SK-N-MC (cell line): ENCODE data around the gene PNMA1.

Experiments
- EZH2 ChIP-seq: fragments of 200-600 bp; sonication (generic); IDR thresholded peaks from one replicate; pipeline ENCODE4 v1.6.1; 2017; ENCODE audit warnings: antibody characterized with exemption
- POLR2AphosphoS5 ChIP-seq: IDR thresholded peaks from 2 replicates; pipeline ENCODE4 v1.6.1; 2012; ENCODE audit warnings: mild to moderate bottlenecking, low read depth, low read length, borderline replicate concordance

DNA sequence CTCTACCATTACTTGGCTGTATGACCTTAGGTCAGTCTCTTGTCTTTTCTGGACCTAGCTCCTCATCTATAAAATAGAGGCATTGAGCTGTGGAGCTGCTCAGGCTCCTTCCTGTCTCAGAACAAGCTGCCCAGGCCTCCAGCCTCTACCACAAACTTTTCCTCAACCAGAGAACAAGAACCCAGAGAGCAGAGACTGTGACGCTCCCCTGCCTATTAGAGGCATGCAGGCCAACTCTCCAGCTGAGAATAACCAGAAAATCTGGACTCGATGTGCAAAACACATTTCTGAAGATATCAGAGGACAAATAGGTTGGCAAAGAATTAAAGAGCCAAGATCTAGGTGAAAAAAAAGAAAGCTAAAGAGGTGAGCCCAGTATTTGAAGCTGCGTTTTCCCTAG lies 17.8 kb upstream of the PNMA1 start:
- no peak for TF ChIP-seq EZH2
- TF ChIP-seq POLR2AphosphoS5: no peak
